Urothelium cell line (cell line): ENCODE measurements around the gene ARL8B.
"Not testable (repeated sequence)": the region's sequence is repeated elsewhere in the genome, so short reads cannot be mapped to it uniquely, and the experiment has no call there.

Source experiments
- DNase-seq: peaks from one replicate; pipeline ENCODE4 v3.0.0; 2011; ENCODE audit warnings: low spot score, mixed read lengths
- FAIRE-seq: peaks from 2 replicates; lab custom pipeline; 2011; peaks lifted over from hg19 to GRCh38; lab: Jason Lieb, UNC

The ARL8B gene

DNA sequence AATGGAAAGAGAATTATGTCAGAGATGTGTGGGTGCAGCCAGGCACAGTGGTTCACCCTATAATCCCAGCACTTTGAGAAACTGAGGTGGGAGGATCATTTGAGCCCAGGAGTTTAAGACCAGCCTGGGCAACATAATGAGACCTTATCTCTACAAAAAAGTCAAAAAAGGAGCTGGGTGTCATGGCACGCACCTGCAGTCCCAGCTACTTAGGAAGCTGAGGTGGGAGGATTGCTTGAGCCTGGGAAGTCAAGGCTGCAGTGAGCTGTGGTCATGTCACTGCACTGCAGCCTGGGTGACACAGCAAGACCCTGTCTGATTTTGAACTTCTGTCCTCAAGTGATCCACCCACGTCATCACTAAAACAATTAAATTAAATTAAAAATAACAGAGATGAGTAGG, 15.2 kb upstream of the ARL8B start:
- FAIRE-seq, DNase-seq: not testable (repeated sequence)

DNA sequence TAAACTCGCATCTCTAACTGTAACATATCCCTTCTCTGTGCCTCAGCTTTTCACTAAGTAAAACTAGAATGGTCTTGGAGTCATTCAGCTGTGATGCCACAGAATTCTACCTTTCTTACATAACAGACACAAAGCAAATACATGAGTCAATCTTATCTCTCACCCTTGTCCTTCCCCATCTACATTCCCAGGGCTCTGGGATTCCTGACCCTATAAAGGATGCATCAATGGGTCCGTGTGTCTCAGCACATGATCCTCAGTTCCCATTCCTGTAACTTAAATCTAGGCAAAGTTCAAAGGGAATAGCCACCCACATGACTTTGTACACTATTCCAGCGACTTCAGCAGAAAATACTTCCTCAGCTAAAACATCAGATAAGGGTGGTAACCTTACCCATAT, 11.8 kb upstream of the ARL8B start:
- FAIRE-seq (no peak), DNase-seq (no peak)

DNA sequence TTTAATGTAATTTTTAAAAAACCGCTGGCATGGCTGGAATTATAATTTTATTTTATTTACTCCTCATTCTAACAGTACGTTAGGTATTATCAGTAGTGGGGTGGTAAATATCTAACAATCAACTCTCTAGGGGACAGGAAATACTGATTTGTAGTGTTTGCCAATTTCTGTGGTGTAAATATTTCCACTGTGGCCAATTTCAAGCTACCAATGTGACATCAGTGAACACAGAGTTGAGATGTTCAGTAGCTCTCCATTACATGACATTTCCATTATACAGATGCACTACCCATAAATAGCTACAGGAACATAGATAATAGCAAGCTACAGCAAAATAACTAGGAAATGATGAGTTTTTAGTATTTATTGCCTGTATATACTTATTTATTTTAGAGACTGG, 10.0 kb upstream of the ARL8B start:
- FAIRE-seq (no peak), DNase-seq (no peak)

DNA sequence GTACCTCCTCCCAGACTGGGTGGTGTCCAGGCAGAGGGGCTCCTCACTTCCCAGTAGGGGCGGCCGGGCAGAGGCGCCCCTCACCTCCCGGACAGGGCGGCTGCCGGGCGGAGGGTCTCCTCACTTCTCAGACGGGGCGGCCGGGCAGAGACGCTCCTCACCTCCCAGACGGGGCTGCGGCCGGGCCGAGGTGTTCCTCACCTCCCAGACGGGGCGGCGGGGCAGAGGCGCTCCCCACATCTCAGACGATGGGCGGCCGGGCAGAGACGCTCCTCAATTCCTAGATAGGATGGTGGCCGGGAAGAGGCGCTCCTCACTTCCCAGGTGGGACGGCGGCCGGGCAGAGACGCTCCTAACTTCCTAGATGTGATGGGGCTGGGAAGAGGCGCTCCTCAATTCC, 8.4 kb upstream of the ARL8B start:
- FAIRE-seq, DNase-seq: not testable (repeated sequence)

DNA sequence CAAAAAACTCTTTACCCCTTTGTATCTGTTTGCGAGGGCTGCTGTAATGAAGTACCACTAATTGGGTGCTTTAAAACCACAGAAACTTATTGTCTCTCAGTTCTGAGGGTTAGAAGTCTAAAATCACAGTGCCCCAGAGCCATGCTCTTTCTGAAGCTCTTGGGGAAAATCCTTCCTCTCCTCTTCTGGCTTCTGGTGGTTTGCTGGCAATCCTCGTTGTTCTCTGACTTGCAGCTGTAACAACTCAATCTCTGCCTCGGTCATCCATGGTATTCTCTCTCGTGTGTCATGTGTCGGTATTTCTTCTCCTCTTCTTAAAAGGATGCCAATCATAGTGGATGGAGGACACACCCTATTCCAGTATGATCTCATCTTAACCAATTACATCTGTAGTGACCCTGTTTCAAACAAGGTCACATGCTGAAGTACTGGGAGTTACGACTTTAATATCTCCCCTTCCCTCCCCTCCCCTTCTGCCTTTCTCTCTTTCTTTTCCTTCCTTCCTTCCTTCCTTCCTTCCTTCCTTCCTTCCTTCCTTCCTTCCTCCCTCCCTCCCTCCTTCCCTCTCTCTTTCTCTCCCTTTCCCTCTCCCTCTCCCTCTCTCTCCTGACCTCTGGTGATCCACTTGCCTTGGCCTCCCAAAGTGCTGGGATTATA, 6.5 kb upstream of the ARL8B start:
- no peak for DNase-seq

DNA sequence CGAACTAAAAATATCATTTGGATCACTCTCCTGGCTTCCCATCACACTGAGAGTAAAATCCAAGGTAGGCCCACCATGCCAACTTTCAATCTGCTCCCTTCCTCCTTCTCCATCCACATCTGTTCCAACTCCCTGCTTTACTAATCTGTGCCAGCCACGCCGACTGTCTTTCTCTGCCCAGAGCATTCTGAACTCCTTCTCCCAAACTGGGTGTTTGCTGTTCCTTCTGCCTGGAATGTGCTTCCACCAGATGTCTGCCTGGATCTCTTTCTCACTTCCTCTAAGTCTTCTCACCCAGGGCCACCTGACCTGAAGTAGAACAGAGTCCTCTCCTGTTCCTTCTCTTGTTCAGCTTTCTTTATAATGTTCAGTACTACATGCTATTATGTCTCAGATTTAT, 5.6 kb upstream of the ARL8B start:
- DNase-seq: no peak
- FAIRE-seq: no peak

More for the DNA sequence above, 6.5 kb upstream of the ARL8B start:
- no peak for FAIRE-seq

DNA sequence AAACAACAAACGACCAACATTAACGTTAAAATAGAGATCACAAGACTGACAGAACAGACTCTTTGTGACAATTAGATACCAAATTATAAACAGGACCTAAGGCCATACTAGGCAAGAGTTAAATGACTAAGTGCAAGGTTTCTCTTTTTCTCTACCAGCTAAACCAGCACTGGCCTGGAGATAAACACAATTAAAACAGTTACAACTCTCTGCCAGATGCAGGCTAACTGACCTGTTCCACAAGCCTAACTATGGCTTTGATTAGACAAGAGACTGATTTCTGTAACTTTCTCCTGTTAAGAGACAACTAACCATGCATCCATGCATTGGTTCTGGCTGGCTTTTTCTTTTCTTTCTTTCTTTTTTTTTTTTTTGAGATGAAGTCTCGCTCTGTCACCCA, 1.6 kb upstream of the ARL8B start:
- FAIRE-seq (no peak), DNase-seq (no peak)

DNA sequence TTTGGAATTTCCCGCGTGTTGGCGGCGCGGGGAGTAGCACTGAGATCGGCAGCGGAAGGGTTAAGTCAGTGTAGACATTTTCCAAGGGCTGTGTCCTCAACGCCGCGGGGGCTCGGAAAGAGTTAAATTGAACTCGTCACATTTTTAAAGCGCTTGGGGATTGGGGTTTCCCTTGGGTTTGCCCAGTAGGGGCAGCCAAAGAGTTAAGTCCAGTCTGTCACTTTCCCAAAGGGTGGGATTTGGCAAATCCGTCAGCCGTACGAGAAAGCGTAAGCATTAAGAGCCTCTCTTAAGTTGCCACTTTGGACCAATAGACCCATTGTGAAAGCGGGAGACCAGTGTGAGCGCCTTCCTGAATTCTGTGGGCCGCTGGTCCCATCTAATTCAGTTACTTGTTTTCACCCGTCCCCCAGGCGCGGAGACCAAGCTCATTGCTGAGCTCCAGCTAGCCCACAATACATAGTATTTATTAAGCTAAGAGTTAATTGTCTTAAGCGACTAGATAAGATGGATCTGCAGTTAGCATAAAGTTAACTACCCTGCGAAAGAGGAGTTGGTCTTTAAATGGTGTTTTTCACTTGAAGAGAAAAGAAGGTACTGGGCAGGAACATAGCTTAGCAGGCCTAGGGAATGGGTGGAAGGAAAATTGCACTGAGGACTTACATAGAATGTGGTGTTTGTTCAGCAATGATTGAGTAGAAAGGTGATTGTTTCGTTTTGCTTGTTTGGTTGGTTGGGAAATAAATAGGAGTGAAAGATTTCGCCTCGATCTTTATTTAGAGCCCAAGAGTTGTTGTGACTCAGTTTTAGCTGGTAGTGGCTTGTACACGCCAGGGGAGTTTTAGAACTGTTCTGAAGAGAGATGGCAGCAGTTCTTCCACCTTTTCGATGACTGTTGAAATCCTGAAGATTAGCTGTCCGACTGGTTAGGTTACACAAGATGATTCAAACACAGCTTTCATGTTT, 932 bp downstream of the ARL8B start:
- DNase-seq: peak; percentile 25
- FAIRE-seq: no peak

DNA sequence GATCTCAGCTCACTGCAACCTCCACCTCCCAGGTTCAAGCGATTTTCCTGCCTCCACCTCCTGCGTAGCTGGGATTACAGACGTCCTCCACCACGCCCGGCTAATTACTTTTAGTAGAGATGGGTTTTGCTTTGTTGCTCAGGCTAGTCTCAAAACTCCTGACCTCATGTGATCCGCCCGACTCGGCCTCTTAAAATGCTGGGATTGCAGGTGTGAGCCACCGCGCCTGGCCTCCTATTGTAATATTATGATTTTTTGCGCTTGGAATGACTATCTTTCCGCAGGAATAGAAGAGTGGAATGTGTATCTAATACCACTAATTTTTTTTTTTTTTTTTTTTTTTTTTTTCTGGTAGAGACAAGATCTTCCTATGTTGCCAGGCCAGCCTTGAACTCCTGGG, 1.8 kb downstream of the ARL8B start:
- no peak for DNase-seq

DNA sequence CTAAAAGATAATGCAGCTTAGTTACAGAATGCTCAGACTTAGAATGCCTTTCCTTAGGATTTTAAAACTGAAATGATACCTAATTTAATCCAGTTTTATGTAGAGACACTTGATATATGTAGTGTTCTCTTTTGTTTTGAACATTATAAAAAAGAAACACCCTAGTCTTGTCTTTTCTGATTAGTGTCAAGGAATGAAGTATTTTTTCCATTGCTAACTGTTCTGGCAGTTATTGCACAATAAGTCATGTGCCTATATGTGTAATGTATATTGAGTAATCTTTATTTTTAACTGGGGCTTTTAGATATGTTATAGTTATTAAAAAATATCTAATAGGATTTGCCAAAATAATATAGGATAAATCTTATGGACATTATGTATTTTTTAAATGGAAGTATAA, 4.5 kb downstream of the ARL8B start:
- no peak for DNase-seq
- FAIRE-seq: no peak

More for the DNA sequence above, 1.8 kb downstream of the ARL8B start:
- FAIRE-seq: no peak

DNA sequence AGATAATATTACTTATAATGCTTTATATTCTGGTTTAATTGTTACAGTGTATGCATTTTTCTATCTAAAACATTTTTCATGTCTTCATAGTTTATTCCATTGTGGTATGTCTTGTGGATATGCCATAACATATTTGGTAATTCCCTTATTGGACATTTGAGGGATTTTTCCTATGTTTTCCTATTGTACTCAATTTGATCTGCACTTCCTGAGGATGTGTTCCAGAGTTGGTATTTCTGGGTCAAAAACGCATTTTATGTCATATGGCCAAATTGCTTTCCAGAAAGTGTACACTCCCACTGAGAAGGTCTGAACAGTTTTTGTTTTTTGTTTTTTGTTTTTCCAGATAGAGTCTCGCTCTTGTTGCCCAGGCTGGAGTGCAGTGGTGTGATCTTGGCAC, 6.8 kb downstream of the ARL8B start:
- DNase-seq (no peak), FAIRE-seq (no peak)

DNA sequence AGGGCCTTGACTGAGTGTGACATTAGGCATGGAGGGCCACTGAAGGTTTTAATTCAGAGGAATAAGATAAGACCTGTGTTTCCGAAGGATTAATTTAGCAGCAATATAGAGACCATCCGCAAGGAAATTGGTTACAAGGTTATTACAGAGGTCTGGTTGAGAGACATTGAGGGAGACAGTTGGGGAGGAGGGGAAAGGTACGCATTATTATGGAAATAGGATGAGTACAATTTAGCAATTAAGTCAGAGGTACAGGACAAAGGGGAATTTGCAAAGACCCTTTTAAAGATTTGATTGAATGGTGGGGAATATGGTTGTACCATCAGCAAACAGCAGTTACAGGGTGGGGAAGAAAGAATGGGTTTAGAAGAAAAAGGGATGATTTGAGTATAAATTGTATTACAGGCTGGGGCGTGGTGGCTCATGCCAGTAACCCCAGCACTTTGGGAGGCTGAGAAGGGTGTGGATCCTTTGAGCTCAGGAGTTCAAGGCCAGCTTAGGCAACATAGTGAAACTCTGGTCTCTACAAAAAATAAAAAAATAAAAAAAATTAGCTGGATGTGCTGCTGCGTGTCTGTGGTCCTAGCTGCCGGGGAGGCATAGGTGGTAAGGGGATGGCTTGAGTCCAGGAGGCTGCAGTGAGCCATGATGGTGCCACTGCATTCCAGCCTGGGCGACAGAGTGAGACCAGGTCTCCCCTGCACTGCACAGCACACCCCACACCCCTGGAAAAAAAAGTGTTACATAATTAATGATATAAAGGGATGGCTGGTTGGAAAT, 11.3 kb downstream of the ARL8B start:
- FAIRE-seq (no peak), DNase-seq (no peak)

DNA sequence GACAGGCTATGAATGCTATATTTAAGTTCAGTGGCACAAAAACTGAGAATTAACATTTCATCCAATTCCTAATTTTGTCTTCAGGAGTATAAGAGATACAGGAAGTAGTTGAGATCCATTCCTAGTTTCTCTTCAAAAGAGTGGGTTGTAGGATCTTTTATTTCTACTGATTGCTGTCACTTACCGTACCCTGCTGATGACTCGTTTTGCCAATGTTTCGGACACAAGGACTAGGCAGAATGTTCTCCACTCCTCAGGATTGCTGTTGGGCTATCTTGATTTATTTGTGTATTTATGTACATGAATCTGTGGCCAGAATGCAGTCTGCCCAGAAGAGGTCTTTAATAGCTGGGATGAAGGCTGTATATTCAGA, 11.9 kb downstream of the ARL8B start:
- no peak for DNase-seq
- no peak for FAIRE-seq

DNA sequence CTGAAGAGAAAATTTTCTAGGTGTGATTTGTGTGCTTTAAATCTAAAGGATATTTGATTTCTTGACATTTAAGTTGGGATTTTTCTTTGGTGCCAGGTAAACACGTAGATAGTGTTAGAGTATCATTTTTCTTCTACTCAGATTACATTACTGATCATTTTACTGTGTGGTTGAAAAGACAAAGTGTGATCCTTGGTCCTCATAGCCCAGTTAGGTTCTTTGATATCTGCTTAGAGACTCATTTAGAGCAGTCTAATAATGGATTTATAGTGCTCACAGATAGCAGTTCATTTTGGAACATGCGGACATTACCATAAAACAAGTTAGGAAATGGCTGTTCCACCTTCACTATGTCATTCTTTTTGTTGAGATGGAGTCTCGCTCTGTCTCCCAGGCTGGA, 12.4 kb downstream of the ARL8B start:
- no peak for FAIRE-seq
- DNase-seq: no peak

DNA sequence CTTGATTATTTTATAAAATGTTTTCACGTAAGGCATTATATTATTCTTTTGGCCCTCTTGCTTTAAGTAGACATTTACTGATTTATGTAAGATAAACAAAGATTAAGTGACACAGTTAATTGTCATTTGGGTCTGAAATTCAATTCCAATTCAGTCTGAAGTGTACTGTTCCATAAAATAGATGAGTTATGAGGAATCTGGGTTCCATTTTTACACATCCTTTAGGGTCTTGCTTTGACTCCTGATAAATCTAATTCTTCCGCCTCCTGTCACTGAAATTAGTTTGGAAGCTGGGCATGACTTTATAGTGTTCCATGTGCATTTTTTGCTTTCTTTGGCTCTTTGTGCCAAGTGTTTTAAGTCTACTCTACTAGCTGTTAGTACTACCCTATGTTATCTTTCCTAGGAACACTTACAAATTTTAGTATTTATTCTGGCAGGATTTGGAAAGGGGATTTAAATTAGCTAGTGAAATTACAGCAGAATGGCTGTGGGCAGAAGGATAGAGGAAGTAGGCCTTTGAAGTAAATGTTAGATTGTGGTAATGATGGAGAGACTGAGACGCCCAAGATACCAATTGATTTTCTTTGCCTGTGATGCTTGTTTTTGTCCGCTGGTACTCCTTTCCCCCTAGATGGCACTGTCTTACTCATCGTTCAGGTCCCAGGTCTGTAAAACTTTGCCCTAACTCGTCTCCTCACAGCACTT, 14.3 kb downstream of the ARL8B start:
- DNase-seq (peak; percentile 43), FAIRE-seq (no peak)

DNA sequence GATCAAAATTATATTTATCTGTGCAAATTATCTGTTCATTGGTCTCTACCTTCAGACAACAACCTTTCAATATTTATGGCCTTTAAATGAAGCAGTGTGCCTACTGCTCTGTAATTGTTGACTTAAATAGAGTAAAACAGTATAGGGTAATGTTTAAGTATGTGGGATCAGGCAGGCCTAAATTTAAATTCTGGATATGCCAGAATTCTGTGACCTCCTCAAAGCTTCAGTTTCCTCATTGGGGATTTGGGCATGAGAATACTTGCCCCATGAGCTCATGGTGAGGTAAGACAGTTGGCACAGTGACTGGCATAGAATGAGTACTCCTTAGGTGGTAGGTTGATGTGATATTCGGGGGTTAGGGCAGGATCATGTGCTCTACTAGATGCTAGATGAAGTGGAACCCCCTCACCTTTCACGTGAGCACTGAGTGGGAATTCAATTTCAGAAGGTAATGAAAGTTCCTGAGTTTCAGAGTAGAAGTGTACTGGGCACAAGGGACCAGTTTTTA, 14.9 kb downstream of the ARL8B start:
- no peak for FAIRE-seq
- no peak for DNase-seq

DNA sequence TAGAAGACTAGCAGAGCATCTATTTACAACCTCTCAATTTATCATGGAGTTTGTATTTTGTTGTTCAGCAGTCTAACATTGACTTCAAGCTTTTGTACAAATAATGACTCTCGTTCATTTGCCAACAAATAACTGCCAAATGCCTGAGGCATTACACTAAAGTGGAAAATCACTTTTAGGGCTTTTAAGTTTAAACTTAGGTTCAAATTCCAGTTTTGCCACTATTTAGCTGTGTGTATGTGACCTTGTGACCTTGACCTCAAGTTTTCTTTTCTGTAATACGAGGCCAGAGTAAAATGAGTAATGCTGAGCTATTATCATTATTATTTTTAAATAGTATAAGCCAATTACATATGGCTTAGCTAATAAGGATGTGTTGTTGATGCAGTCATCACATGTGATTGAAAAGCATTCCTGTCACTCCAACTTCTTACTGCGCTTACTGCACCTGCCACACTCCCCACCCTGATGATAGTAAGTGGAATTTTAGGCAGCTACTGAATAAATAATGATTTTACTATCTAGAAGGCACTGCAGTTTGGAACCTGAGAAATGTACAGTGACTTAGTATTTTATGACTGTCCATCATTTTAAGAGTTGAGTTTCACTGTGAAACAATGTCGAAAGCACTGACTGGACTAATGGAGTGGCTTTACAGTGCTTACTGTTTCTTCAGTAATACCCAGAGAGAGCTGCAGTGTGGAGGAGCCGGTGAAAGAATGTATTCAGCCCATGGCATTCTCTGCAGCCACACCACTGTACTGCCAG, 16.3 kb downstream of the ARL8B start:
- no peak for DNase-seq
- FAIRE-seq: no peak

DNA sequence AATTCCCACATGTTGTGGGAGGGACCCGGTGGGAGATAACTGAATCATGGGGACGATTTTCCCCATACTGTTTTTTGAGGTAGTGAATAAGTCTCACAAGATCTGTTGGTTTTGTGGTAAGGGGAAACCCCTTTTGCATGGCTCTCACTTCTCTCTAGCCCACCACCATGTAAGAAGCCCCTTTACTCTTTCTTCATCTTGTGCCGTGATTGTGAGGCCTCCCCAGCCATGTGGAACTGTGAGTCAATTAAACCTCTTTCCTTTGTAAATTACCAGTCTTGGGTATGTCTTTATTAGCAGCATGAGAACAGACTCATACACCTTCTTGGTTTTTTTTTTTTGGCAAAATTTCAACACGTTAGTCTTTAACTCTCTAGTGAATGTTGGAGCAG, 18.1 kb downstream of the ARL8B start:
- DNase-seq: no peak
- no peak for FAIRE-seq

DNA sequence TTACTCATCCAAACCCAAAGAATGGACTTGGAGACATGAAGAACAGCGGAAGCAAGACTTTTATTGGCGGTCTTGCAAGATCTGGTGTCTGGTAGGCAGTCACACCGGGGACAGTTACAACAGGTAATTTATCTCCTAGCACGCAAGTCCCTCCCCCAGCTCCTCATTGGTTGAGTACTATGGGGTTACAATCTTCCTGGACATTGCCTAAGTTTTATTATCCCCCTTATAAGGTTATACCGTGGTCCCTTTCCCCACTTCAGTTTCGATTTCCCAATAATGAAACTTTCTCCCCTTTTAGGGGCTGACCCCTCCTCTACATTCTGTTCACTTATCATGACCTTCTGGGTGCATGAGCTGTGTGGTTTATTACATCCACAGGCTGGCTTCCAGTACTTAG, 18.7 kb downstream of the ARL8B start:
- FAIRE-seq (no peak), DNase-seq (no peak)

DNA sequence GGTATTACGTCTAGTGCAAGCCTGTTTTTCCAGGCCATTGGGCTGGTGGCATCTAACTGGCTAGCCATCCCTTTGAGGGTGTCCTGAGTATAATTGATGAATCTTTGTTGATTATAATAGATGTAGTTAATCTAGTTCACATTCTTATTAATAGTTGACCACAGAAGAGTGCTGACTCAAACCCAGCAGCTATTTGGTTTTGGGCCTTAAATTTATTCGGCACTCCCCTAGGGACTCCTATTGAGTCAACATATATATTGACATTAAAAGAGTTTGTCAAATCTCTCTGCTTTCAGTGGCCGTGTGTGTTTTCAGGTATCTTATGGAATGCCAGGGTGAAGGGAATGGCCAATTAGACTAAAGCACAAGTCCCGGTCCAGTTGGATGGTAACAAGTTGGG, 19.7 kb downstream of the ARL8B start:
- no peak for FAIRE-seq
- DNase-seq: no peak
